Adrenal gland (tissue), 5 donors: ENCODE results near the gene MAVS.

ENCODE experiments used
- POLR2A ChIP-seq, 2 donors: fragments of 450-650 bp; IDR thresholded peaks; one replicate each; pipeline ENCODE4 v1.6.1; 2017; ENCODE audit warnings: antibody characterized with exemption in 2 of 2, mild to moderate bottlenecking in 2 of 2, moderate library complexity in 1 of 2
- TF ChIP-seq, protein P1 (sequence below), 6 experiments: fragments of 450-650 bp in 4 of 6; fragments of 200-600 bp in 2 of 6; sonication (generic) in 1 of 6; IDR thresholded peaks; 1 replicate in 5 of 6; 2 replicates in 1 of 6; pipeline versions ENCODE4 v1.5.1 to v1.8.0; 2016 to 2021; ENCODE audit warnings: antibody characterized with exemption in 6 of 6, mild to moderate bottlenecking in 2 of 6, moderate library complexity in 1 of 6
- donor health status: DM: no; HTN: no; CAD: no.

DNA sequence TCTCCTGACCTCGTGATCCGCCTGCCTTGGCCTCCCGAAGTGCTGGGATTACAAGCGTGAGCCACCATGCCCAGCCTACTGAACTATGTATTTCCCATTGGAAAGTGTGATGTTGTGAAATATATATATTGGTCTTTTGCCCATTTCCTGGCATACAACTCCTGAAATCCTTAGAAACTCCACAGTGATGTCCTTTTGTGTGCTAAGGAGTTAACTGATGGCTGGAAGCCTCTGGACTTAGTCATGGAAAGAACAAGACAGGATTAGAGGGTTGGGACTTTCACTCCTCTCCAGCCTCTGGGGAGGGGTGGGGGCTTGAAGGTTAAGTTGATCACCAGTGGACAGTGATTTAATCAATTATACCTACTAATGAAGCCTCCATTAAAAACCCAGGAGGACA, 49.7 kb downstream of the MAVS start:
- TF ChIP-seq, protein P1, sequence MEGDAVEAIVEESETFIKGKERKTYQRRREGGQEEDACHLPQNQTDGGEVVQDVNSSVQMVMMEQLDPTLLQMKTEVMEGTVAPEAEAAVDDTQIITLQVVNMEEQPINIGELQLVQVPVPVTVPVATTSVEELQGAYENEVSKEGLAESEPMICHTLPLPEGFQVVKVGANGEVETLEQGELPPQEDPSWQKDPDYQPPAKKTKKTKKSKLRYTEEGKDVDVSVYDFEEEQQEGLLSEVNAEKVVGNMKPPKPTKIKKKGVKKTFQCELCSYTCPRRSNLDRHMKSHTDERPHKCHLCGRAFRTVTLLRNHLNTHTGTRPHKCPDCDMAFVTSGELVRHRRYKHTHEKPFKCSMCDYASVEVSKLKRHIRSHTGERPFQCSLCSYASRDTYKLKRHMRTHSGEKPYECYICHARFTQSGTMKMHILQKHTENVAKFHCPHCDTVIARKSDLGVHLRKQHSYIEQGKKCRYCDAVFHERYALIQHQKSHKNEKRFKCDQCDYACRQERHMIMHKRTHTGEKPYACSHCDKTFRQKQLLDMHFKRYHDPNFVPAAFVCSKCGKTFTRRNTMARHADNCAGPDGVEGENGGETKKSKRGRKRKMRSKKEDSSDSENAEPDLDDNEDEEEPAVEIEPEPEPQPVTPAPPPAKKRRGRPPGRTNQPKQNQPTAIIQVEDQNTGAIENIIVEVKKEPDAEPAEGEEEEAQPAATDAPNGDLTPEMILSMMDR (IDR thresholded peaks at IDR 0.05): no peak
- TF ChIP-seq POLR2A (IDR thresholded peaks at IDR 0.05): no peak
